ENCODE results near the gene KCNC1. TPM values are rescaled to one million over a fixed set of nuclear protein-coding genes. Genes with fewer than 3 reads are reported as not detected.

KCNC1 gene
- total RNA-seq, 2 donors from 2014 or later = not detected

GRCh38 chr11:17771841-17772401 is 37.3 kb downstream of the KCNC1 start:
- H3K4me1 Mint-ChIP-seq = peaks cover 5% of the 10 kb centered on the region
- no peak overlapping the region for H3K27ac Mint-ChIP-seq
- no peak overlapping the region for H3K4me3 Mint-ChIP-seq
- H3K36me3 Mint-ChIP-seq (ENCODE audit: low read depth) = no peaks in the 10 kb centered on the region
- DNase-seq (no peak), ATAC-seq (no peak)
- no peaks in the 10 kb centered on the region for H3K9me3 ChIP-seq (ENCODE audit: control insufficient read depth, low read length, poor library complexity, severe bottlenecking)
- H3K27me3 Mint-ChIP-seq = no peaks in the 10 kb centered on the region

GRCh38 chr11:17772704-17773600 is 38.4 kb downstream of the KCNC1 start:
- Mint-ChIP-seq H3K27ac (no peak overlapping the region), H3K27me3 (no peaks in the 10 kb centered on the region), H3K4me1 (peaks cover 4% of the 10 kb centered on the region), H3K4me3 (no peak overlapping the region), H3K36me3 (ENCODE audit: low read depth) (no peaks in the 10 kb centered on the region)
- H3K9me3 ChIP-seq (ENCODE audit: control insufficient read depth, low read length, poor library complexity, severe bottlenecking) = no peaks in the 10 kb centered on the region
- no peak for DNase-seq
- no peak for ATAC-seq

- H3K27me3 Mint-ChIP-seq = no peaks in the 10 kb centered on the region
- H3K9me3 ChIP-seq (ENCODE audit: control insufficient read depth, low read length, poor library complexity, severe bottlenecking) = no peaks in the 10 kb centered on the region
- DNase-seq = no peak
- H3K4me3 Mint-ChIP-seq = no peak overlapping the region
- no peak overlapping the region for H3K27ac Mint-ChIP-seq
- H3K4me1 Mint-ChIP-seq = no peaks in the 10 kb centered on the region
- ATAC-seq = no peak
- no peaks in the 10 kb centered on the region for H3K36me3 Mint-ChIP-seq (ENCODE audit: low read depth)
Measured at GRCh38 chr11:17773674-17774073, 39.1 kb downstream of the KCNC1 start.

GRCh38 chr11:17774232-17775034 is 39.9 kb downstream of the KCNC1 start:
- DNase-seq (no peak), ATAC-seq (no peak)
- no peaks in the 10 kb centered on the region for H3K4me1 Mint-ChIP-seq
- no peaks in the 10 kb centered on the region for H3K36me3 Mint-ChIP-seq (ENCODE audit: low read depth)
- H3K4me3 Mint-ChIP-seq = no peak overlapping the region
- no peak overlapping the region for H3K27ac Mint-ChIP-seq
- H3K9me3 ChIP-seq (ENCODE audit: control insufficient read depth, low read length, poor library complexity, severe bottlenecking) = no peaks in the 10 kb centered on the region
- no peaks in the 10 kb centered on the region for H3K27me3 Mint-ChIP-seq

GRCh38 chr11:17775035-17775348 is 40.4 kb downstream of the KCNC1 start:
- H3K36me3 Mint-ChIP-seq (ENCODE audit: low read depth) = no peaks in the 10 kb centered on the region
- DNase-seq = no peak

GRCh38 chr11:17775507-17776211 is 41.1 kb downstream of the KCNC1 start:
- ATAC-seq (no peak), DNase-seq (no peak)
- H3K27me3 Mint-ChIP-seq = no peaks in the 10 kb centered on the region
- H3K36me3 Mint-ChIP-seq (ENCODE audit: low read depth) = no peaks in the 10 kb centered on the region
- no peak overlapping the region for H3K27ac Mint-ChIP-seq
- no peaks in the 10 kb centered on the region for H3K9me3 ChIP-seq (ENCODE audit: control insufficient read depth, low read length, poor library complexity, severe bottlenecking)
- H3K4me1 Mint-ChIP-seq = no peaks in the 10 kb centered on the region
- H3K4me3 Mint-ChIP-seq = no peak overlapping the region

More at GRCh38 chr11:17775035-17775348, 40.4 kb downstream of the KCNC1 start:
- Mint-ChIP-seq H3K27me3 (no peaks in the 10 kb centered on the region), H3K4me3 (no peak overlapping the region), H3K27ac (no peak overlapping the region), H3K4me1 (no peaks in the 10 kb centered on the region)
- no peak for ATAC-seq
- H3K9me3 ChIP-seq (ENCODE audit: control insufficient read depth, low read length, poor library complexity, severe bottlenecking) = no peaks in the 10 kb centered on the region

- H3K27me3 Mint-ChIP-seq = no peaks in the 10 kb centered on the region
Measured at GRCh38 chr11:17776212-17776875, 41.8 kb downstream of the KCNC1 start.

GRCh38 chr11:17777086-17777737 is 42.6 kb downstream of the KCNC1 start:
- no peaks in the 10 kb centered on the region for H3K36me3 Mint-ChIP-seq (ENCODE audit: low read depth)
- no peaks in the 10 kb centered on the region for H3K4me1 Mint-ChIP-seq
- H3K9me3 ChIP-seq (ENCODE audit: control insufficient read depth, low read length, poor library complexity, severe bottlenecking) = no peaks in the 10 kb centered on the region
- no peak overlapping the region for H3K27ac Mint-ChIP-seq
- no peaks in the 10 kb centered on the region for H3K27me3 Mint-ChIP-seq
- H3K4me3 Mint-ChIP-seq = no peak overlapping the region
- DNase-seq = no peak
- no peak for ATAC-seq

More at GRCh38 chr11:17776212-17776875, 41.8 kb downstream of the KCNC1 start:
- no peaks in the 10 kb centered on the region for H3K4me1 Mint-ChIP-seq
- no peak for ATAC-seq
- no peak for DNase-seq
- H3K36me3 Mint-ChIP-seq (ENCODE audit: low read depth) = no peaks in the 10 kb centered on the region
- no peak overlapping the region for H3K27ac Mint-ChIP-seq
- H3K9me3 ChIP-seq (ENCODE audit: control insufficient read depth, low read length, poor library complexity, severe bottlenecking) = no peaks in the 10 kb centered on the region
- H3K4me3 Mint-ChIP-seq = no peak overlapping the region

- no peak for DNase-seq
- no peaks in the 10 kb centered on the region for H3K27me3 Mint-ChIP-seq
- no peaks in the 10 kb centered on the region for H3K36me3 Mint-ChIP-seq (ENCODE audit: low read depth)
- H3K9me3 ChIP-seq (ENCODE audit: control insufficient read depth, low read length, poor library complexity, severe bottlenecking) = no peaks in the 10 kb centered on the region
- H3K4me1 Mint-ChIP-seq = no peaks in the 10 kb centered on the region
- no peak overlapping the region for H3K27ac Mint-ChIP-seq
- no peak overlapping the region for H3K4me3 Mint-ChIP-seq
- no peak for ATAC-seq
Measured at GRCh38 chr11:17777738-17778091, 43.1 kb downstream of the KCNC1 start.

- no peaks in the 10 kb centered on the region for H3K4me1 Mint-ChIP-seq
- no peak overlapping the region for H3K4me3 Mint-ChIP-seq
- no peak for DNase-seq
- H3K9me3 ChIP-seq (ENCODE audit: control insufficient read depth, low read length, poor library complexity, severe bottlenecking) = no peaks in the 10 kb centered on the region
- no peaks in the 10 kb centered on the region for H3K27me3 Mint-ChIP-seq
- ATAC-seq = no peak
- H3K36me3 Mint-ChIP-seq (ENCODE audit: low read depth) = no peaks in the 10 kb centered on the region
- no peak overlapping the region for H3K27ac Mint-ChIP-seq
Measured at GRCh38 chr11:17778352-17778751, 43.8 kb downstream of the KCNC1 start.

GRCh38 chr11:17778956-17779860 is 44.6 kb downstream of the KCNC1 start:
- no peaks in the 10 kb centered on the region for H3K27me3 Mint-ChIP-seq
- no peaks in the 10 kb centered on the region for H3K4me1 Mint-ChIP-seq
- H3K36me3 Mint-ChIP-seq (ENCODE audit: low read depth) = no peaks in the 10 kb centered on the region
- no peak overlapping the region for H3K27ac Mint-ChIP-seq
- ATAC-seq = no peak
- DNase-seq = no peak
- no peak overlapping the region for H3K4me3 Mint-ChIP-seq
- no peaks in the 10 kb centered on the region for H3K9me3 ChIP-seq (ENCODE audit: control insufficient read depth, low read length, poor library complexity, severe bottlenecking)

Data from T-helper 17 cell (primary cell).